GM10266 (cell line): Measurements from ENCODE around the gene GPR107.

ENCODE experiments used
- DNase-seq: peaks from one replicate; pipeline ENCODE4 v3.0.0; 2012; ENCODE audit errors: extremely low spot score
- TF ChIP-seq, protein P1 (sequence below): IDR thresholded peaks from 2 replicates; pipeline ENCODE4 v1.5.1; 2012; ENCODE audit warnings: mild to moderate bottlenecking, low read depth; ENCODE audit not compliant: control insufficient read depth, insufficient read depth; ENCODE audit errors: missing control alignments

GPR107 gene

DNA sequence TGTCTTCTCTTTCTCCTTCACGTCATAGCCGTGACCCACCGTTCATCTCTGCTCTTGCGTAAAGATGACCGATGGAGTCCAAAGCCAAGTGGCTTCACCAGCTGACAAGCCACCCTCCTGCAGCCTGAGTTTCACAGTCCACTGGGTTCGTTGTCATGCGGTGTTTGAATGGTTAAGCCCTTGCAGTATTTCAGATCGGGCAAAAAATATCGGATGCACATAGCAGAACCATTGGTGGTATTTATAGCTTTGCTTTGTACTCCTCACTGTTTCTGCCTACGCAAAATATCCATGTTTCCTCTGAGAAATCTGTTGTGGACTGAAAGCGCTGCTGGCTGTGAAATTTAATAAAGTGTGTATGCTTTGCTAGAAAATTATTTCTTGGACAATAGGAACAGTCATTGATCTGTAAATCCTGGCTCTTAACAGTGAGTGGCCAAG is 84.0 kb downstream of the GPR107 start:
- TF ChIP-seq, protein P1, sequence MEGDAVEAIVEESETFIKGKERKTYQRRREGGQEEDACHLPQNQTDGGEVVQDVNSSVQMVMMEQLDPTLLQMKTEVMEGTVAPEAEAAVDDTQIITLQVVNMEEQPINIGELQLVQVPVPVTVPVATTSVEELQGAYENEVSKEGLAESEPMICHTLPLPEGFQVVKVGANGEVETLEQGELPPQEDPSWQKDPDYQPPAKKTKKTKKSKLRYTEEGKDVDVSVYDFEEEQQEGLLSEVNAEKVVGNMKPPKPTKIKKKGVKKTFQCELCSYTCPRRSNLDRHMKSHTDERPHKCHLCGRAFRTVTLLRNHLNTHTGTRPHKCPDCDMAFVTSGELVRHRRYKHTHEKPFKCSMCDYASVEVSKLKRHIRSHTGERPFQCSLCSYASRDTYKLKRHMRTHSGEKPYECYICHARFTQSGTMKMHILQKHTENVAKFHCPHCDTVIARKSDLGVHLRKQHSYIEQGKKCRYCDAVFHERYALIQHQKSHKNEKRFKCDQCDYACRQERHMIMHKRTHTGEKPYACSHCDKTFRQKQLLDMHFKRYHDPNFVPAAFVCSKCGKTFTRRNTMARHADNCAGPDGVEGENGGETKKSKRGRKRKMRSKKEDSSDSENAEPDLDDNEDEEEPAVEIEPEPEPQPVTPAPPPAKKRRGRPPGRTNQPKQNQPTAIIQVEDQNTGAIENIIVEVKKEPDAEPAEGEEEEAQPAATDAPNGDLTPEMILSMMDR: no peak
- no peak for DNase-seq

DNA sequence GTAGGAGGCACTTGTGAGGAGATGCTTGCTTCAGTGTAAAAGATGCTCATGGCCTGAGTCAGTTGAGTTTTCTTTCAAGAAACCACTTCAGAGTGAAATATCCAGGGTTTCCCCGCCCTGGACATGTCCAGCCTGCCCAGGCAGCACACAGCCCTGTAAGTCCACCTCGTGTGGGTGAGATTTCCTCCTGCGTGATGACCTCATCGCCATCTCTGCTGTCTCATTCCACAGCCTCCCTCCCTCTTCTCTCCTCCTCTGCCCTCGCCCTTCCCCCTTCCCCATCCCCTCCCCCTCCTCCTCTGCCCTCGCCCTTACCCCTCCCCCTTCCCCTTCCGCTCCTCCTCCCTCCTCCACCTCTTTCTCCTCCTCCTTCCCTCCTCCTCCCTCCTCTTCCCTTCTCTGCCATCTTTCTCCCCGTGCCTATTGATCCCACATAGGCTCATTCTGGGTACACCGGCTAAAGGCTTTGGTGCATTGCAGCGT is 84.5 kb downstream of the GPR107 start:
- DNase-seq: no peak
- TF ChIP-seq, protein P1: no peak

DNA sequence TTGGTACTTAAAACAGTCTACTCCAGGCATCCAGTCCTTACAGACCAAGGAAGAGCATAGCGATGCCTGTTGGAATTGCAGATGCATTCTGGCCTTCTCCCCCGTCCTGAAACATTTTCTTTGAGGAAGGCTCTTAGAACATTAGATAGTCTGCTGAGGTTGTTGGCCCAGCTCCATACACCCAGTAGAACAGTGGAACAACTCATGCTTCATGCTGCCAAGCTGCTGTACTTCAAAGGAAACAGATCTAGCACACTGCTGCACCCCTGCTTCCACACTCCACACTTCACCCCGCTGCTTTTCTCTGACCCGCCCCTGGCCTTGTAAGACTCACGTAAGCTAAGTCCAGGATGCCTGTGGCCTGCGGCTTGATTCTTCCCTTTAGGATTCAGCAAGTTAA is 85.1 kb downstream of the GPR107 start:
- TF ChIP-seq, protein P1: no peak
- no peak for DNase-seq

DNA sequence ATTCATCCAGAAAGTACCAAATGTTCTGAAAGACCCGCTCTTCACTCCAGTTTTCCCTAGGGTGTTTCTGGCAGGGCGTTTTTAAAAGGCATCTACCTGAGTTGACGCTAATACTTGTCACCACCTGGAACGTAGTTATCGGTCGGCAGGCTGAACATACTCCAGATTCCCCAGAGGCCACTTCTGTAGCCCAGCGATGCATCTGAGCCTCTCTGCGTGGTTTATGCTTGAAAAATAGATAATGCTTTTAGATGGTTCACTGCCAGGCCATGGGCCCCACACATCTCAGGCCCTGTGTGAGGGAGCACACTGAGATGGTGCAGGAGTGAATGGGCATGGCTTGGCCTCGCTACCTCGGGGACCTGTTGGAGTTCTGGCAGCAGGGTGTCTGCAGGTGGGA is 85.5 kb downstream of the GPR107 start:
- DNase-seq: no peak
- TF ChIP-seq, protein P1: no peak

DNA sequence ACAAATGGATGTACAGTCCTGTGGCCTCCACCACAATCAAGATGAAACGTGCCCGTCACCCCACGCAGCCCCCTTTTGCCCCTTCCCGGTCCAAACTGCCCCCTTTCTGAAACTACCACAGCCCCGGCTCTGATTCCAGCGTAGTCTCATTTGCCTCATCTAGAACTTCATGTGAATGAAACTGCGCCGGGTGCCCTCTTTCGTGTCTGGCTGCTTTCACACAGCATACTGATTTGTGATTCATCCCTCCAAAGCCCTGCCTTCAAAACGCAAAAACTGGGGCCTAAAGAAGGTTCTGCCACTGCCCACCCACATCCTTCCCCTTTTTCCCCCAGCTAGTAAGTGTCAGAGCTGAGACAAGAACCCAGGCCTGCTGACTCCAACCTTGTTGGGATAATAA is 87.0 kb downstream of the GPR107 start:
- TF ChIP-seq, protein P1: no peak
- no peak for DNase-seq

DNA sequence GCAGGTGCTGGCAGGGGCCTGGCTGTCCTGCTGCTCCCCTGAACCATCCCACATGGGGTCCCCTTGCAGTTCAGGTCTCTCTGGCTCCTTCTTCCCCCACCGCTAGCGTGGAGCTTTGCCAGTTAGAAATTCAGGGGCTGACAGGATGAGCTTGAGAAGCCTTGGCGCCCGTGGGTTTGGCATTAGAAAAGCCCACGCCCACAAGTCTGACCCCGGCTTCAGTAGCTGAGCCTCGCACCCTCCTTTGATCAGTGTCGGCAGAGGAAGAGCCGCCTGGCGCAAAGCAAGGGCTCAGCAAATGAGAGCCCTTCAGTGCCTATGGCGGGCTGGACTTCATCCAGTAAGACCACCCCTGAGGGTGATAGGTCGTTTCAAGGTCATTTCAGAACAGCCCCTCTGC is 88.3 kb downstream of the GPR107 start:
- no peak for DNase-seq
- TF ChIP-seq, protein P1: no peak

DNA sequence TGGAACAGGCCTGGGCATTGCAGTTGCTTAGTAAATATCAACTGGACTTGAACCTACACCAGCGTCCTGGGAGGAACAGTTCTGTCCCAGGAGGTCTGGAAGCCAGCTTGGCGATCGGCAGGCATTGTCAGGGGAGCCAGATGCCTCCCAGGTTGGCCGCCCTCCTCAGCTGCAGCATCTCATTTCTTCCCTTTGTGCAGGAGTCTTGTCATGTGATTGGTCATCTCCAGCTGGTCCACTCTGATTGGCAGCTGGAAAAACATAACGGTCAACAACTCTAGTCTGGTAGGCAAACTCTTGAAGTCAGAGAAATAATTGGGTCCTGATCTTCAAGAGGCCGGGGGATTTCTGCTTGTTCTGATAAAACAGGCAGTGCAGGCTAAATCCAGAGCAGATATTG is 88.9 kb downstream of the GPR107 start:
- DNase-seq: no peak
- TF ChIP-seq, protein P1: no peak
